HG02759 (cell line): ENCODE measurements around the gene GNAI3.

Source experiments
- ATAC-seq: cut with Tn5 transposase; IDR thresholded peaks from one replicate; pipeline ENCODE4 v1.9.1; 2021; ENCODE audit warnings: mild to moderate bottlenecking, moderate library complexity; ENCODE audit not compliant: unreplicated experiment

GNAI3 gene

GRCh38 chr1:109548321-109549267, at the start of gene GNAI3:
Gene GNAI3 (plus strand): TSS chr1:109548615. CDS start chr1:109548721, 106 bp downstream.
- ATAC-seq, result peak; percentile 94

DNA sequence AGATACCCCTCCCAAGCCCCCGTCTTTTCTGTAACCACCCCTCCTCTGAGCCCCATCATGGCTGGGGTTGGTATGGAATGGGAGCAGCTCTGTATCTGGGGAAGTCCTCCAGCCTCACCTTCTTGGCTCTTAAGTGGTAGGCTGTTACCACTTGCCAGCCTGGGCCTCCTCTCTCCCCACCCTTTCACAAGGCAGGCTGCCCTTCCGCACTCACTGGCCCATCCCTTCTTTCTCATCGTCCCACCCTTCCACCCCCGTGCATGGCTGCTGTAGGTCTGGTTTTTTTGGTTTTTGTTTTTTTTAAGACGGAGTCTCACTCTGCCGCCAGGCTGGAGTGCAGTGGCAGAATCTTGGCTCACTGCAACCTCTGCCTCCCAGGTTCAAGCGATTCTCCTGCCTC, 49.3 kb upstream of the GNAI3 start:
- ATAC-seq, result no peak

DNA sequence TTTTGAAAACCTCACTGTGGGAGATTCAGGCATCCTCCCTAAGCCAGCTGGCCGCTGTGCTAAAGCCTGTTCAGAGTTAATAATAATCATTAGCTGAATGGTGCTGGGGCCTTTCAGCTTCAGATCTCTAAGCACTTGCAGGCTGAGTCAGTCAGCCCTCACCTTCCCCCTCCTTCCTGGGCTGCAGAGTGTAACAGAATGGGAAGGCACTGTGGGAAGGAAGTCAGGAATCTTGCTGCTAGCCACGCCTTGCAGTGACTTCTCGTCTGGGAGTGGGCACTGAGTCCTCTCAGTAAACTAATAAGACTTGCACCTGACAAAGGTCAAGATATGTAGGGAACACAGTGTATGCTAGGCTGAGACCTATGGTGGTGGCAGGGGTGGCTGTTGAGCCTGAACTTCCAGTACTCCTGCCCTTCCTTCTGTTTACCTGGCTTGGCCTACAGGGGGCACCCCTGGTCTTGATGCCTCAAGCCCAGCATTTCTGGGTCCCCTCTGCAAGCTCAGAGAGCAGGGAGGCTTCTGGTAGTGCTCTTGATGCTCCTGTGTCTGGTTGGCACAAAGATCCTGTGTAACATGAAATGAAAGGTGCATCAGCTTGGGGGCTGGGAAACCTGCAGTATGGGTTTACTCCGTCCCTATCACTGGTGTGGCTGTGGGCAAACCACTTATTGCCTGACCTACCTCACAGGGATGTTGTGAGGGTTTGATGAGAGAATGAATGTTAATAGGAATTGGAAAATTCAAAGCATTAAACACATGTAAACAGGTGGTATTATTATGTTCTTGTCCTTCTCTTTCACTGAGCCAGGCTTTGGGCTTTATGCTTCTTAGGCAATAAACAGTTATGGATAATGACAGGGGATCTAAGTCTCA, 48.5 kb upstream of the GNAI3 start:
- ATAC-seq, result no peak

DNA sequence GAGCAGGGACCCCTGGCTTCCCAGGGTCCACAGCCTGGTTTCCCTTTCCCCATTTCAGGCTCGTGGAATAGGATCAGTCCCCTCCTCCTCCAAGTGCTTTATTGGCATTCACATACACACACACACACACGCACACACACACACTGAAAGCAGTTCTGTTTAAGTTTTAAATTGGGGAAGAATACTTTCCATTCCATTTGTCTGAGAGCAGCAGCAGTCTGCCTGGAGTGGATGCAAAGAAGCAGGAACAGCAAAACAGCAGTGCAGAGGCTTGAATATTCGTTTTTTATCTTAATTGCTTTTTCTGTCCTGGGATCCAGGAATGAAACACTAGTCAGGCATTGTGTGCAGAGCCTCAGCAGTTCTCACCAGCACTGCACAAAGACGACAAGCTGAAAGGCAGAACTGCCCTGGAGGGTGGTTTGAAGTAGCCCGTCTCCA, 47.5 kb upstream of the GNAI3 start:
- ATAC-seq, result no peak

- ATAC-seq, result no peak
Observed at GRCh38 chr1:109501644-109502363, 46.6 kb upstream of the GNAI3 start.

DNA sequence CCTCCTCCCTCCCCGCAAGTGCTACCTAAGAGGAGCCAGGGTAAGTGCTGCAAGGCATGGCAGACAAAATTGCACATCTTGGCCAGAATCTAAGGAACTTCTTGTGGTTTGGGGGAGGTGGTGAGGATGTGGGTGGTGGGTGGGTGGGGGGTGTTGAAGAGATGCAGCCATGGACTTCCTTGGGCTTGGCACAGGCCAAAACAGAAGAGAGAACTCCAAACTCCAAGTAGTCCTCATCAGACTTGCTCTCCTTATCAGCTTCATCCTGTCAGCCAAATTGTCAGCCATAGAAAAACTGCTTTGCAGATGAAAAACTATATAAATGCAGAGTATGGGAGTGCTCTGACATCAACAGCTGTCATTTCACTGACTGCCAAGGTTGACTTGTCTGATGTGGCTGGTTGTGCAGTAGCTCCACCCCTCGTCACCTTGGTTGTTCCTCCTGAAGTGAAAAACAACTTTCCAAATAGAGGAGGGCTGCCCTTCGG, 46.0 kb upstream of the GNAI3 start:
- no peak for ATAC-seq

DNA sequence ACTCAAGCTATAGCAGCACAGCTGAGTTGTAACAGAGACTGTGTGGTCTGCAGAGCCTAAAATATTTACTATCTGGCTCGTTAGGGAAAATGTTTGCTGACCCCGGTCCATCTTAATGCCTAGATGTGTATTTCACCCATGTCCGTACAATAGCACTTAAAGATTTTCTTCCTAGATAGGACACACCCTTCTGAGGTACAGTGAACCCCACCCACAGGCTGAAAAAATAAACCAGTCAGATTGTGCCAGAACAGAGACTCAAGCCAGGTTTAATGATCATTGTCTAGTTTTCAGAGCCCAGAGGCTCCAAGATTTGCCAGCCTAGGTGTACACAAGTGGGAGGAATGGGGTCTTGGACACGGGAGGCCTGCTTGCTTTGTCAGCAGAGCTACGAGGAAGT, 44.5 kb upstream of the GNAI3 start:
- ATAC-seq, result no peak

- no peak for ATAC-seq
Observed at GRCh38 chr1:109504974-109505373, 43.4 kb upstream of the GNAI3 start.

DNA sequence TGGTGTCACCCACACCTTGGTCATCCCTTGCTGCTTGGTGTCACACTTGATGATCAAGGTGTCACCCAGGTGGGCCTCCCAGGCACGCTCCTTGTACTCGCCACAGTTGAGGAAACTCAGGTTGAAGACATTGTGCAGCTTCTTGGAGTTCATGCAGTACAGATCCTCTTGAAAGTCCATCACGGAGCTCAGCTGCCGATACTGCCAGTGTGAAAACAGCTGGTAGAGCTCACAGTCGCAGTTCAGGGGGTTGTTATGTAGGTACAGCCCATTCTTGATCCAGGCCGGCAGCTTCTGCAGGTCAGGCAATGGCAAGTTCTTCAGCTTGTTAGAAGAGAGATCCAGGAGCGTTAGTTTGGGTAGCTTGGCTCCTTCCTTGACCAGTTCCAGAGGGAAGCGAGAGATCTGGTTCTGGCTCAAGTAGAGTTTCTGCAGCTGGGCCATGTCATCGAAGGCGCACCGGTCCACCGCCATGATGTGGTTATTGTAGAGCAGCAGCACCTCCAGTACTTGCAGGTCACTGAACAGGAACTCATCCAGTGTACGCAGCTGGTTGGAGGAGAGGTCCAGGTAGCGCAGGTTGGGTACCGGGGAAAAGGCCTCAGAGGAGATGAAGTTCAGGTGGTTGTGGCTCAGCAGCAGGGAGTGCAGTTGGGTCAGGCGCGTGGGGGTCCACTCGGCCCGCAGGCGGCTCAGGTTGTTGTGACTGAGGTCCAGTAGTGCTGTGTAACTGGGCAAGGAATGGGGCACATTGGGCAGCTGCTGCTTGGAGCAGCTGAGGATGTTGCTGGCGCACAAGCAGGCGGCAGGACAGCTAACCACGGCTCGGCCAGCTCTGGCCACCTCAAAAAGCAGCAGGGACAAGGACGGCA, 40.2 kb upstream of the GNAI3 start:
- ATAC-seq, result no peak

GRCh38 chr1:109508873-109509175, 39.6 kb upstream of the GNAI3 start:
- ATAC-seq, result no peak

GRCh38 chr1:109509176-109510134, 39.0 kb upstream of the GNAI3 start, which contains the start of gene AMIGO1:
Gene AMIGO1 (minus strand): TSS chr1:109509727. CDS start chr1:109508912, 815 bp downstream.
- ATAC-seq, result peak; percentile 74

GRCh38 chr1:109513110-109513710, 35.2 kb upstream of the GNAI3 start:
- no peak for ATAC-seq

- no peak for ATAC-seq
Observed at GRCh38 chr1:109514846-109515245, 33.6 kb upstream of the GNAI3 start.

DNA sequence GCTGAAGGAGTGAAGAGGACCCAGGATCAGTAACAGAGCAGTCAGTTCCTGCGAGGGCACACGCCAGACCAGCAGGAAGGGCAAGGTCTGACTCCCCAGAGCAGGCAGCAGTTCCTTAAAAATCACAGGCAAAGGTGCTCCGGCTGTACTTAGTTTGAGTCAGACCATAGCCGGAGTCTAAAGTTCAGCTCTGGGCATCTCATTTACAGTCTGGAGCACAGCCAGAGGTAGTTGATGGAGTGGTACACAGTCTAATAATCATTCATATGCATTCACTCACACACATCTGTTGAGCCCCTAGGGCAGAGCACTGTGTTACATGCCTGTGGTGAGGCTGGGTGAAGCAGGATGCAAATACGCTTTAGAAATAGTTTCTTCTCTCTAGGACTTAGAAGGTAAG, 31.5 kb upstream of the GNAI3 start:
- ATAC-seq, result no peak

- ATAC-seq, result no peak
Observed at GRCh38 chr1:109517337-109517736, 31.1 kb upstream of the GNAI3 start.

DNA sequence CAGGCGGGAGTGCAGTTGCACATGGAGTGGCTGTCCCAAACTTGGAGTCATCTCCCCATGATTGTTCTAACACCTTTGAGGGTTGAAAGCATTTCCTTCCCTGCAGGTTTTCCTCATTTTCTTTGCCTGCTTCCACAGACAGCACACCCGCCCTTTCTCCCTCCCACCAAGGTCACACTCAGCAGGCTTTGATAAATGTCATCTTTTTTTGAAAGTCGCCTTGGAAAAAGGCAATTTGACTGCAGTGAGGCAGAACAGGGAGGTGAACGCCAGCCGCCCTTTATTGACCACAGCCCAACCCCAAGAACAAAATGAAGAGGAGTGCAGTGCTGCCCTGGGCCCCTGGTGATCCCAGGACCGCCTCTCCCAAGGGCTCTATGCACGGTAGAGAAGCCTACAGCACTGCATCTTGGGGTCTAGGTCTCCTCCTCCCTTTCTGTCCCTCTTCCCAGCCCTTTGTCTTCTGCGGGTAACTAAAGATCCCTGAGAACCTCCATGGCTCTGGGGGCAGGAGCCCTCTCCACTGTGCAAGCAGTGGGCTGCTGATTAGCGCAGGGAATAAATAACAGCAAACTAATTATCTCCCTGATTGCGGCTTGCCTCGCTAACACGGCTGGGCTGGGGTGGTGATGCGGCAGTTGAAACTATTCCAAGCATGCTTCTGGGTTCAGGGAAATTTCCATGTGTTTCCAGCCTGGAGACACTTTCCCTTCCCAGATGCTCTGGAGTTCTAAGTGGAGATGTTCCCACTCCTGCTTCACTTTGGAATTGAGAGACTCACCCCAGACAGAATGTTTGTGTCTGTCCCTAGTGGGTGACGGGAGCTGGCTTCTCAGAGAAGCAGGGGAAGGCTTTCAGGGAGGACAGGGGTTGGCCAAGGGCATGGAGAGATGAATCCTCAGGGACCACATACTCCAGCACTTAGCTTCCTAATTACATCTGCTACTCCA, 27.1 kb upstream of the GNAI3 start:
- no peak for ATAC-seq

- no peak for ATAC-seq
Observed at GRCh38 chr1:109522026-109522425, 26.4 kb upstream of the GNAI3 start.
